GM21367 (cell line): Measurements from ENCODE around the gene GFOD1.

ENCODE experiments used
- ATAC-seq: cut with Tn5 transposase; IDR thresholded peaks from one replicate; pipeline ENCODE4 v1.9.1; 2021; ENCODE audit not compliant: unreplicated experiment

The GFOD1 gene

GRCh38 chr6:13486679-13487121 lies 700 bp downstream of the GFOD1 start:
- ATAC-seq = peak; percentile 16

GRCh38 chr6:13485923-13486562 lies 1.4 kb downstream of the GFOD1 start:
- ATAC-seq = no peak

GRCh38 chr6:13485303-13485702 lies 2.1 kb downstream of the GFOD1 start:
- ATAC-seq = no peak

GRCh38 chr6:13484827-13485226 lies 2.6 kb downstream of the GFOD1 start:
- ATAC-seq = no peak

- no peak for ATAC-seq
Observed at GRCh38 chr6:13484138-13484708, 3.2 kb downstream of the GFOD1 start.

GRCh38 chr6:13480631-13481501 lies 6.5 kb downstream of the GFOD1 start:
- ATAC-seq = no peak

GRCh38 chr6:13479971-13480434 lies 7.4 kb downstream of the GFOD1 start:
- ATAC-seq = no peak

GRCh38 chr6:13479206-13479800 lies 8.1 kb downstream of the GFOD1 start:
- no peak for ATAC-seq

- ATAC-seq = no peak
Observed at GRCh38 chr6:13478525-13478966, 8.9 kb downstream of the GFOD1 start.

GRCh38 chr6:13474787-13475186 lies 12.6 kb downstream of the GFOD1 start:
- ATAC-seq = no peak

- ATAC-seq = no peak
Observed at GRCh38 chr6:13474360-13474759, 13.0 kb downstream of the GFOD1 start.

GRCh38 chr6:13473768-13474165 lies 13.6 kb downstream of the GFOD1 start:
- ATAC-seq = no peak

GRCh38 chr6:13472976-13473767 lies 14.2 kb downstream of the GFOD1 start:
- no peak for ATAC-seq

- no peak for ATAC-seq
Observed at GRCh38 chr6:13472099-13472498, 15.3 kb downstream of the GFOD1 start.

- no peak for ATAC-seq
Observed at GRCh38 chr6:13471184-13471583, 16.2 kb downstream of the GFOD1 start.

- ATAC-seq = no peak
Observed at GRCh38 chr6:13470238-13471140, 16.9 kb downstream of the GFOD1 start.

GRCh38 chr6:13469693-13470092 lies 17.7 kb downstream of the GFOD1 start:
- no peak for ATAC-seq

- ATAC-seq = no peak
Observed at GRCh38 chr6:13468839-13469238, 18.6 kb downstream of the GFOD1 start.

- ATAC-seq = no peak
Observed at GRCh38 chr6:13467216-13467600, 20.2 kb downstream of the GFOD1 start.
